Endothelial cell of umbilical vein (primary cell): ENCODE data around the gene NPHS1. TPM values are rescaled to one million over a fixed set of nuclear protein-coding genes. Genes with fewer than 3 reads are reported as not detected.

ENCODE experiments used
- BruUV-seq: library from RNA; stranded (reverse); fragments of 400-500 nt; replicated peaks from 2 replicates; lab custom pipeline; 2021; lab: Mats Ljungman, UMichigan
- CTCF ChIA-PET: fragments of 300-600, 350-600 bp; sonication (Branson Sonifier 250); formaldehyde crosslinking; loops from one replicate; lab custom pipeline; 2021; ENCODE audit warnings: antibody characterized with exemption, inconsistent platforms; lab: Charles Lee
- POLR2A ChIA-PET: fragments of 300-600, 350-600 bp; sonication (Branson Sonifier 250); formaldehyde crosslinking; loops from one replicate; lab custom pipeline; 2021; ENCODE audit warnings: antibody characterized with exemption, inconsistent platforms; lab: Charles Lee
- DNase-seq: peaks from one replicate; pipeline ENCODE4 v3.0.0-alpha.2; 2011; ENCODE audit warnings: low read depth, low spot score
- FAIRE-seq: peaks from 2 replicates; lab custom pipeline; 2011; peaks lifted over from hg19 to GRCh38; lab: Jason Lieb, UNC
- H2AFZ ChIP-seq: 2 replicates; pipeline ENCODE4 v1.6.0; 2012; ENCODE audit warnings: low read depth, low read length, control low read depth, inconsistent platforms
- H3K27ac ChIP-seq: 2 replicates; pipeline ENCODE4 v1.5.1; 2011; ENCODE audit warnings: low read depth, mild to moderate bottlenecking, control low read depth, low read length, moderate library complexity; ENCODE audit not compliant: insufficient read depth
- H3K27me3 ChIP-seq, 2 experiments: 2 replicates each; pipeline versions ENCODE4 v1.6.0 to v1.6.1; 2011; ENCODE audit warnings: low read length in 2 of 2, mixed read lengths in 1 of 2; ENCODE audit not compliant: control insufficient read depth in 2 of 2, insufficient read depth in 2 of 2
- H3K36me3 ChIP-seq, 2 experiments: 2 replicates in 1 of 2; 3 replicates in 1 of 2; pipeline ENCODE4 v1.5.1; 2011; ENCODE audit warnings: low read length in 2 of 2, mild to moderate bottlenecking in 1 of 2, moderate library complexity in 1 of 2; ENCODE audit not compliant: control insufficient read depth in 2 of 2, insufficient read depth in 2 of 2; ENCODE audit errors: extremely low read depth in 1 of 2
- H3K4me1 ChIP-seq: 3 replicates; pipeline ENCODE4 v1.5.1; 2011; ENCODE audit warnings: mild to moderate bottlenecking, low read length; ENCODE audit not compliant: control insufficient read depth, insufficient read depth; ENCODE audit errors: extremely low read depth
- H3K4me2 ChIP-seq: 2 replicates; pipeline ENCODE4 v1.6.1; 2011; ENCODE audit warnings: low read length, control low read depth, mixed read lengths; ENCODE audit not compliant: insufficient read depth
- H3K4me3 ChIP-seq, 3 experiments: fragments of 200-600 bp in 1 of 3; sonication (generic), shearing (Covaris generic) in 1 of 3; replicated peaks in 1 of 3; 2 replicates each; pipeline ENCODE4 v1.5.1; 2011 to 2016; ENCODE audit warnings: control low read depth in 3 of 3, low read length in 3 of 3, mild to moderate bottlenecking in 2 of 3, inconsistent platforms in 1 of 3, low read depth in 1 of 3, moderate library complexity in 1 of 3; ENCODE audit not compliant: insufficient read depth in 1 of 3
- H3K79me2 ChIP-seq: 2 replicates; pipeline ENCODE4 v1.6.0; 2012; ENCODE audit warnings: low read length, inconsistent platforms; ENCODE audit not compliant: control insufficient read depth, insufficient read depth
- H3K9ac ChIP-seq: replicated peaks from 2 replicates; pipeline ENCODE3; 2011; ENCODE audit warnings: low read length, control low read depth; ENCODE audit not compliant: insufficient read depth; ENCODE audit errors: extremely low read depth
- H3K9me1 ChIP-seq: replicated peaks from 3 replicates; pipeline ENCODE4 v1.6.0; 2011; ENCODE audit warnings: mild to moderate bottlenecking, low read length; ENCODE audit not compliant: control insufficient read depth, insufficient read depth; ENCODE audit errors: extremely low read depth
- H3K9me3 ChIP-seq: replicated peaks from 2 replicates; pipeline ENCODE4 v1.5.1; 2012; ENCODE audit warnings: low read length, inconsistent platforms; ENCODE audit not compliant: control insufficient read depth, insufficient read depth
- H4K20me1 ChIP-seq: replicated peaks from 2 replicates; pipeline ENCODE3; 2011; ENCODE audit warnings: mild to moderate bottlenecking, low read length; ENCODE audit not compliant: control insufficient read depth, insufficient read depth; ENCODE audit errors: extremely low read depth
- CTCF ChIP-seq, 2 donors: IDR thresholded peaks; 1 replicate in 1 of 2; 2 replicates in 1 of 2; pipeline ENCODE4 v1.5.1; 2011; ENCODE audit warnings: low read length in 2 of 2, mild to moderate bottlenecking in 2 of 2, moderate library complexity in 2 of 2, control low read depth in 1 of 2, inconsistent platforms in 1 of 2, low read depth in 1 of 2; ENCODE audit not compliant: insufficient read depth in 1 of 2; ENCODE audit errors: extremely low read depth in 1 of 2
- EZH2 ChIP-seq: IDR thresholded peaks from 2 replicates; pipeline ENCODE4 v1.6.1; 2012; ENCODE audit warnings: borderline replicate concordance, low read depth, mild to moderate bottlenecking, moderate library complexity, low read length, inconsistent platforms; ENCODE audit not compliant: severe bottlenecking
- FOS ChIP-seq: IDR thresholded peaks from 2 replicates; pipeline ENCODE4 v1.6.1; 2011; ENCODE audit warnings: mild to moderate bottlenecking, low read length, moderate library complexity, borderline replicate concordance; ENCODE audit not compliant: insufficient read depth
- GATA2 ChIP-seq: IDR thresholded peaks from 2 replicates; pipeline ENCODE4 v1.7.0; 2011; ENCODE audit warnings: low read depth, mild to moderate bottlenecking, moderate library complexity, mixed read lengths, low read length; ENCODE audit not compliant: insufficient read length, insufficient read depth
- JUN ChIP-seq: IDR thresholded peaks from 2 replicates; pipeline ENCODE4 v1.6.1; 2011; ENCODE audit warnings: borderline replicate concordance, low read depth; ENCODE audit not compliant: insufficient read length, insufficient read depth
- MAX ChIP-seq: IDR thresholded peaks from 2 replicates; pipeline ENCODE4 v1.6.1; 2011; ENCODE audit not compliant: insufficient read depth, insufficient read length
- MYC ChIP-seq: IDR thresholded peaks from one replicate; pipeline ENCODE4 v1.6.1; 2011; ENCODE audit warnings: mild to moderate bottlenecking, low read depth, low read length
- POLR2A ChIP-seq: IDR thresholded peaks from 2 replicates; pipeline ENCODE4 v1.6.1; 2012; ENCODE audit warnings: low read depth, mild to moderate bottlenecking, control low read depth, low read length
- dilution Hi-C: fragments of 300-500 bp; cut with MboI; formaldehyde crosslinking; loops from one replicate; pipeline ENCODE4 v1.15.0; 2019; ENCODE audit warnings: low sequenced_read_pairs; ENCODE audit not compliant: extremely low pct_ligation_motif_present
- intact Hi-C: fragments of 100-400 bp; cut with micrococcal nuclease; formaldehyde crosslinking; loops from one replicate; pipeline ENCODE4 v1.10.0; 2022
- polyA plus RNA-seq, 4 experiments: library from polyadenylated mRNA; depleted of rRNA in 3 of 4; stranded (reverse) in 3 of 4; unstranded in 1 of 4; fragments of >200 nt; gene quantifications; 2 replicates each; pipeline versions ENCODE4 v1.2.1 to v1.2.3, GENCODE V29; 2011 to 2012; ENCODE audit warnings: missing spikeins in 1 of 4
- total RNA-seq: library from RNA; stranded (reverse); gene quantifications from 2 replicates; pipeline ENCODE4 v1.2.3, GENCODE V29; 2021

The NPHS1 gene
- total and polyA plus RNA-seq, 2 donors (not counting 3 experiments of a cell fraction or from before 2014, with no cell fraction given): not detected

- H3K9ac ChIP-seq: no peak overlapping the region
- DNase-seq (no peak), FAIRE-seq (no peak)
- TF ChIP-seq MYC (no peak), GATA2 (no peak), FOS (no peak), EZH2 (no peak), CTCF (IDR thresholded peaks at IDR 0.05; ENCODE audit: extremely low read depth in 1 of 2, insufficient read depth in 1 of 2, low read depth in 1 of 2, low read length in 2 of 2) (no peak), MAX (no peak), JUN (no peak), POLR2A (no peak)
- no peaks in the 10 kb centered on the region for H3K9me1 ChIP-seq
- no peaks in the 10 kb centered on the region for H3K9me3 ChIP-seq
- H3K79me2 ChIP-seq: no peaks in the 10 kb centered on the region
- H3K4me3 ChIP-seq: no peak overlapping the region
- no peaks in the 10 kb centered on the region for H3K4me1 ChIP-seq
- ChIA-PET POLR2A (no interaction called here), CTCF (no interaction called here)
- dilution Hi-C loops (no loop called here), intact Hi-C loops (no loop called here)
- no peak overlapping the region for H2AFZ ChIP-seq
- no TSS peak for BruUV-seq
- H3K27ac ChIP-seq: no peak overlapping the region
- H3K36me3 ChIP-seq: peaks cover 0 to 19% of the 10 kb centered on the region in 2 experiments
- H3K27me3 ChIP-seq: no peaks in the 10 kb centered on the region
- H4K20me1 ChIP-seq: no peaks in the 10 kb centered on the region
- H3K4me2 ChIP-seq: no peak overlapping the region
These were observed 37.2 kb upstream of the NPHS1 start for GRCh38 chr19:35889370-35890112.
